ENCODE data around the gene EPRS1.
A peak's percentile ranks its signal among the peaks of the same experiment; 100 is the strongest.
"Not testable (repeated sequence)": the region's sequence is repeated elsewhere in the genome, so short reads cannot be mapped to it uniquely, and the experiment has no call there.

EPRS1 gene

DNA sequence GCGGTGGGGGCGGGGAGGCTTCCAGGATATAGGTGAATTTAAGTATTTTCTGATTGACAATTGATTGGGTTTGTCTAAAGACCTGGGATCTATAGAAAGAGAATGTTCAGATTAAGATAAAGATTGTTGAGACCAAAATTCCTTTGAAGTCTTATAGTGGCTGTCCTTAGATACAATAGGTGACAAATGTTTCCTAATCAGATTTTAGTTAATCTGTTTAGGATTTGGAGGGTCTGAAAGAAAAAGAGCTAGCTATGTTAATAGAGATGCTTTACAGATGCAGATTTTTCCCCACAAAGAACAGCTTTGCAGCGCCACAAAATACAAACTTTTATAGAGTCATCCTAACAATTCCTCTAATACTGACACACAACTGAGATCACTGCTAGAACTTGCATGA lies 14.6 kb upstream of the EPRS1 start:
- no peaks in the 10 kb centered on the region for H3K27me3 Mint-ChIP-seq (ENCODE audit: low read depth)
- peaks cover 26% of the 10 kb centered on the region for H3K36me3 Mint-ChIP-seq (ENCODE audit: low read depth)
- no peak for DNase-seq (ENCODE audit: low spot score)
- H3K9me3 Mint-ChIP-seq = no peaks in the 10 kb centered on the region
- peaks cover 3% of the 10 kb centered on the region for H3K4me1 Mint-ChIP-seq (ENCODE audit: low read depth)
- H3K27ac Mint-ChIP-seq = no peak overlapping the region
- no peak overlapping the region for H3K4me3 Mint-ChIP-seq

DNA sequence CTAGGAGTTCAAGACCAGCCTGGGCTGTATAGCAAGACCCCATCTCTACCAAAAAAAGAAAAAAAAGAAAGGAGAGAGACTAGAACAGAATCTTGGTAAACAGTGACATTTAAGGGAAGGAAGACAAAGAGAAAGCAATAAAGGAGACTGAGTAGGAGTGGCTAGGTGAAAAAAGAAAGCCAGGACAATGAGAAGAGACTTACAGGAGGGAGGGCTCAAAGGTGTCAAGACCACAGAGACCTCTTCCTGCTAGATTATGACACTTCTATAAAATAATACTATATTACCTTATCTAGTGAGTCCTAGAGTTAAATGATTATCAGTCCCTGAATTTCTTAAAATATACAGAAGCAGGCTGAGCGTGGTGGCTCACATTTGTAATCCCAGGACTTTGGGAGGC lies 10.1 kb upstream of the EPRS1 start:
- H3K27me3 Mint-ChIP-seq (ENCODE audit: low read depth) = no peaks in the 10 kb centered on the region
- H3K4me3 Mint-ChIP-seq = no peak overlapping the region
- no peaks in the 10 kb centered on the region for H3K9me3 Mint-ChIP-seq

DNA sequence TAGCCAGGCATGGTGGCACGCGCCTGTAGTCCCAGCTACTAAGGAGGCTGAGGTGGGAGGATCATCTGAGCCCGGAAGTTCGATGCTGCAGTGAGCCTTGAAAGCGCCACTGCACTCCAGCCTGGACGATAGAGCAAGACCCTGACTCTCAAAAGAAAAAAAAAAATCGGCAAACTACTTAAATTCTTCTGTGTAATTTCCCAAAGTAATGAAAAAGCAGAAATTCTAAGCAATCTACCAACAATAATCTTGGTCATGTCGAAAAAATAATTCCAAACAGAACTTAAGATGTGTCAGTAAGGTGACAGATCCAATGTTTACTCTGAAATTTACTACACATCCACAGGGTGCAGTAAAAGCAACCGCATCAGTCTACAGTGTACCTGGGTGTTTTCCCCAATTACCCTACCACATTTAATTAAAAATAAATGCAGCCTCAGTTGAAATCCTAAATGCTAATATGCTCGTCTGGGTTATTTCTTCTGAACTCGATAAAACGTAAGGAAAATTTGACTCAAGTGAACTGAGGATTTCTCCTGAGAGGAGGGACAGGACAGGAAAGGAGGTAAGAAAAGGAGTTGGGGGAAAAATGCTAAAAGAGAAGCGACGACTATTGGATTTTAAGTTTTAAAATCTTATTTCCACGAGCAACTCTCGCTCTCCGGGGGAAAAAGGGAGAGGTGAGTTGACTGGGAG lies 801 bp downstream of the EPRS1 start:
- H3K4me3 Mint-ChIP-seq = peak overlapping the region; percentile 100
- H3K27ac Mint-ChIP-seq = peak overlapping the region; percentile 98
- H3K36me3 Mint-ChIP-seq (ENCODE audit: low read depth) = peaks cover 10% of the 10 kb centered on the region
- no peaks in the 10 kb centered on the region for H3K9me3 Mint-ChIP-seq
- no peak for DNase-seq (ENCODE audit: low spot score)
- H3K27me3 Mint-ChIP-seq (ENCODE audit: low read depth) = no peaks in the 10 kb centered on the region
- H3K4me1 Mint-ChIP-seq (ENCODE audit: low read depth) = peaks cover 27% of the 10 kb centered on the region

More for the DNA sequence above, 10.1 kb upstream of the EPRS1 start:
- Mint-ChIP-seq H3K27ac (no peak overlapping the region), H3K36me3 (ENCODE audit: low read depth) (peaks cover 11% of the 10 kb centered on the region), H3K4me1 (ENCODE audit: low read depth) (peaks cover 3% of the 10 kb centered on the region)
- no peak for DNase-seq (ENCODE audit: low spot score)

DNA sequence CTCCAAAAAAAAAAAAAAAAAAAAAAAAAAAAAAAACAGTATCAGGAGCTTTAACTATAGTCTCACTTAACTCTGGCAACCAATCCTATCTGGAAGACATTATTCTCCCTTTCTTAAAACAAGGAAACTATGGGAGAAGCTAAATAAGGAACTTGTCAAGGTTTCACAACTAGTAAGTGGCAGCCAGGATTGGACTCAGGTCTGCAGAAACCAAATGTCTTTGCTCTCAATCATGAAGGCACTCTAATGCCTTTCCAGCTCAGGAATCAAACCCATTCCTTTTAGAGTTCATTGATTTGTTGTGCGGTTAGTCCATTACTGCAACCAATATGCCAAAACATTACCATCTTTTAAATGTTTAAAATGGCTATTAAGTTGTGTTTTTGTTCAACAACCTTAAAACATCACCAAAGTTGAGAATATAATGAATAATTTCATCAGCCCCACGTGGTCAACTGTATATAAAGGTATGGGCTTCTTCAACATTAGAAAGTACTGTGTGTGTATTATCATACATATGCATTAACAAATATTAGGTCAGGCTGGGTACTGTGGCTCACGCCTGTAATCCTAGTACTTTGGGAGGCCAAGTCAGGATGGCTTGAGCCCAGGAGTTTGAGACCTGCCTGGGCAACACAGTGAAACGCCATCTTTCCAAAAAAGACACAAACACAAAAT lies 1.5 kb downstream of the EPRS1 start:
- no peaks in the 10 kb centered on the region for H3K27me3 Mint-ChIP-seq (ENCODE audit: low read depth)
- peak overlapping the region; percentile 100 for H3K4me3 Mint-ChIP-seq
- H3K9me3 Mint-ChIP-seq = no peaks in the 10 kb centered on the region
- peaks cover 27% of the 10 kb centered on the region for H3K4me1 Mint-ChIP-seq (ENCODE audit: low read depth)
- H3K36me3 Mint-ChIP-seq (ENCODE audit: low read depth) = peaks cover 10% of the 10 kb centered on the region
- DNase-seq (ENCODE audit: low spot score) = no peak
- peak overlapping the region; percentile 98 for H3K27ac Mint-ChIP-seq

DNA sequence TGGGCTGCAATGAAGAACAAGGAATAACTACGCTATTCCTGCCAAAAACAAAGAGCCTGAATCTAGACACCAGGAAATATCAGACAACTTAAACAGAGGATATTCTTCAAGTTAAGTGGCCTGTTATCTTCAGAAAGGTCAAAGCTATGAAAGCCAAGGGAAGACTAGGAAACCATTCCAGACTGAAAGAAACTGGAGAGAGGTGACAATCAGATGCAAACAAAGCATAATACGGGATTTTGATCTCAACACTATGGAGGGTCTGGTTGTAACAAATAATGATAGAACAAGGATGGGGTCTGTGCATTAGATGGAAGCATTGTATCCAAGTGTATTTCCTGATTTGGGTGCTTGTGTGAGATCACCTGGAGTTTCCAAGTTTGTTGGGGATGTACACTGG lies 2.7 kb downstream of the EPRS1 start:
- DNase-seq (ENCODE audit: low spot score) = no peak
- H3K36me3 Mint-ChIP-seq (ENCODE audit: low read depth) = peaks cover 15% of the 10 kb centered on the region
- H3K4me1 Mint-ChIP-seq (ENCODE audit: low read depth) = peaks cover 32% of the 10 kb centered on the region
- no peaks in the 10 kb centered on the region for H3K9me3 Mint-ChIP-seq
- H3K4me3 Mint-ChIP-seq = peak overlapping the region; percentile 37
- H3K27me3 Mint-ChIP-seq (ENCODE audit: low read depth) = no peaks in the 10 kb centered on the region
- peak overlapping the region; percentile 70 for H3K27ac Mint-ChIP-seq

DNA sequence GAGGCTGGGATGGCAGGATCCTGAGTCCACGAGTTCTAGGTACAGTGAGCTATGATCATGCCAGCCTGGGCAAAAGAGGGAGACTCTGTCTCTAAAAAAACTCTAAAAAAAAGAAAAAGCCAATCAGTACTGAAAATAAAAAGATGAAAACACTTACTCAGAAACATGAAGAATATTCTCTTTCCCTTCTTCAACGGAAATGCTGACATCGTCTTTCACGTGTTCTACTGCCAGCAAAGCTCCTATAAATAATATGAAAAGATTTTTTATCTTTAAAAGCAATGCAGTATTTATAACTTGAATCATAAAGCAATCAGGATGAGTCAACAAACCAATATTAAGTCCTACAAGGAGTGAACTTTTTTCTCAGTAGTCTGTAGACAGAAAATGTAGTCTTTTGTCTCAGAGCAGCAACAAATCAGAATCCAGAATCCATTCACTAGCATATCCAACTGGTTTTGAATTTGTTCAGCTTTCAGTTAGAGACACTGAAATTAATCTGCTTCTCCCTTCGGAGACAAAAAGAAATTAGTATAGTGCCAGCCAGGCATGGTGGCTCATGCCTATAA lies 6.2 kb downstream of the EPRS1 start:
- Mint-ChIP-seq H3K9me3 (no peaks in the 10 kb centered on the region), H3K4me1 (ENCODE audit: low read depth) (peaks cover 32% of the 10 kb centered on the region), H3K27ac (no peak overlapping the region), H3K4me3 (no peak overlapping the region), H3K27me3 (ENCODE audit: low read depth) (no peaks in the 10 kb centered on the region), H3K36me3 (ENCODE audit: low read depth) (peaks cover 32% of the 10 kb centered on the region)
- DNase-seq (ENCODE audit: low spot score) = no peak

DNA sequence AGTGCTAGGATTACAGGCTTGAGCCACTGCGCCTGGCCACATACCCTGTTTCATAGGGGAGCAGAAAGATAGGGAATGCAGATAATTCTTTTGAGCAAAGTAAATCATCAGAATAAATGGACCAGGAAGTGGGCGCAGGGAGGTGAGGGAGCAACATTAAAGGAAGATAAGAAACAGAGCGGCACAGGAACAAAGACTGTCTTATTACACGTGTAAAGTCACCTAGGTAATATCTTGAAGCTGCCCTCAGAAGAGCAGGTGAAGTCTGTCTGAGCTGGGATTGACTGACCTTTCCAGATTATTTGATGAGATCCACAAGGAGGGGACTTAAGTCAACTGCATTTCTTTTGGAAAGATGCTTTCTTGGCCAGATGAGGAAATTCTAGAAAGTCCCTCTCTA lies 7.7 kb downstream of the EPRS1 start:
- Mint-ChIP-seq H3K27me3 (ENCODE audit: low read depth) (no peaks in the 10 kb centered on the region), H3K4me1 (ENCODE audit: low read depth) (peaks cover 24% of the 10 kb centered on the region), H3K36me3 (ENCODE audit: low read depth) (peaks cover 36% of the 10 kb centered on the region), H3K4me3 (no peak overlapping the region), H3K9me3 (no peaks in the 10 kb centered on the region), H3K27ac (peak overlapping the region; percentile 43)
- DNase-seq (ENCODE audit: low spot score) = no peak

DNA sequence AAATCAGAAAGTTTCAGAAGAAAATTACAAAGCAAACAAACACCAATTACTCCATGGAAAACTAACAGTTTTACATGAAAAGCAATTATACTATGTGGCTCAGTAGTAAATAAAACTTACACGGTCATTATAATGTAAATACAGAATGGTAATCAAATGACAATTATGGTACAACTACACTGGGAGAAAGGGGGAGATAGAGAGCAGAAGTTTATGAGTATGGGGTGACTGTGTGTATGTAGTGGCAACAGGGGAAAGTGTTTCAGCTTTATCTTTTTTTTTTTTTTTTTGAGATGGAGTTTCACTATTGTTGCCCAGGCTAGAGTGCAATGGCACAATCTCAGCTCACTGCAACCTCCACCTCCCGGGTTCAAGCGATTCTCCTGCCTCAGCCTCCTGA lies 8.5 kb downstream of the EPRS1 start:
- H3K4me3 Mint-ChIP-seq; DNase-seq (ENCODE audit: low spot score); H3K27me3 Mint-ChIP-seq (ENCODE audit: low read depth); H3K9me3 Mint-ChIP-seq: not testable (repeated sequence)
- Mint-ChIP-seq H3K27ac (peak overlapping the region; percentile 1), H3K4me1 (ENCODE audit: low read depth) (peaks cover 22% of the 10 kb centered on the region), H3K36me3 (ENCODE audit: low read depth) (peaks cover 37% of the 10 kb centered on the region)

DNA sequence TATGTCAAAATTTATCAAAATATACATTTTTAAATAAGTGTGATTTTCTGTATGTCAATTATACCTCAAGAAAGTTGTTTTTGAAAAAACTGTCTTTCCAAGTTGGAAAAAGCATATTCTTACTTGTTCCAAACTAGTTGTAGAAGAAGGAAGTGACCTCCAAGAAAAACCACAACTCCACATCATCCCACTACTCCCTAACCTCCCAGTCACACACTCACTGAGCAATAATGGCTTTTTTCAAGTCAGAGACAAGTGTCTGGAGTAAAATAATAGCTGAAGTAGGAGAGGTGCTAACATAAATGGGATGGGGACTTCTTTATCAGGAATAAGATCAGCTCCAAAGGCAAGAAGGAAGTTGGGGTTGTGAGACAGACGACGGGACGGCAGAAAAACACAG lies 13.4 kb downstream of the EPRS1 start:
- no peak for DNase-seq (ENCODE audit: low spot score)
- H3K4me1 Mint-ChIP-seq (ENCODE audit: low read depth) = peaks cover 18% of the 10 kb centered on the region
- H3K36me3 Mint-ChIP-seq (ENCODE audit: low read depth) = peaks cover 50% of the 10 kb centered on the region
- no peaks in the 10 kb centered on the region for H3K9me3 Mint-ChIP-seq
- no peak overlapping the region for H3K27ac Mint-ChIP-seq
- no peaks in the 10 kb centered on the region for H3K27me3 Mint-ChIP-seq (ENCODE audit: low read depth)
- H3K4me3 Mint-ChIP-seq = no peak overlapping the region

DNA sequence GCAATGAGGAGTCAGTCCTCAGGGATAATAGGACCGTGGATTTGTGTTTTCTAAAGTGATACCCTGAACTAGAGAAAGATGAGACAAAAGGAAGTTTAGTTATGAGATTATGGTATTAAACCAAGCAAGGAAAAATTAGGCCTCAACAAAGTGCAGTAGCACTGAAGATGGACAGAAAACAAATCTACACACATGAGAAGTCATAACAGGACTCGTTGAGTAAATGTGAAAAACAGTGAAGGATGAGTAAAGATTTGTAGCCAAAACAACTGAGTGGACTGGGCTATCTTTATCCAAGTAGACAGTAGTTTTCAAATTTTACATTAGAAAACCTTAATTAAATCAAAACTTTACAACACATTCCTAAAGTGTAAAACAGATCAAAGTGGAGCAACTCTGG lies 15.0 kb downstream of the EPRS1 start:
- Mint-ChIP-seq H3K4me1 (ENCODE audit: low read depth) (peaks cover 8% of the 10 kb centered on the region), H3K27ac (no peak overlapping the region), H3K27me3 (ENCODE audit: low read depth) (no peaks in the 10 kb centered on the region), H3K4me3 (no peak overlapping the region), H3K36me3 (ENCODE audit: low read depth) (peaks cover 39% of the 10 kb centered on the region), H3K9me3 (no peaks in the 10 kb centered on the region)
- DNase-seq (ENCODE audit: low spot score) = no peak

DNA sequence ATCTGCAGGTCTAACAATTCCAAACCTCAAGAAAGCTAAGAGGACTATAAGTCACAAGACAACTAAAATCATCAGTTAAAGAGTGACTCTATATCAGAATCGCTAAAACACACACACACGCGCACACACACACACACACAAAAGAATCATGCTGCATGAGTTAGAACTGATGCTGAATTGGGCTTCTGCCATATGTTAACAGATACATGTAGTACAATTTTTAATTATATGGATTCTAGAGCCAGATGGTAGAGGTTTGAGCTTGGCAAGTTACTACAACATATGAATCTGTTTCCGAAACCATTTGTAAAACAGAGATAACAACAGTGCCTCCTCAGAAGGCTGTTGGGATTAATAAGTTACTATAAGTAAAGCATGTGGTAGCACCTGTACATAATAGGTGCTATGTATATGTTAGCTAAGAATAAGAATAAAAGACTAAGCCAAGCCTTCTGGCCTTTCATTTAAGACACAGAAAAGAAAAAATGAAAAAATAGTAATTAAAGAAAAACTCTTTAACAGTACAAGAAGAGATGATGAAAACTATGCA lies 17.9 kb downstream of the EPRS1 start:
- Mint-ChIP-seq H3K36me3 (ENCODE audit: low read depth) (peaks cover 50% of the 10 kb centered on the region), H3K4me1 (ENCODE audit: low read depth) (peaks cover 6% of the 10 kb centered on the region), H3K27me3 (ENCODE audit: low read depth) (no peaks in the 10 kb centered on the region), H3K4me3 (no peak overlapping the region), H3K27ac (no peak overlapping the region), H3K9me3 (no peaks in the 10 kb centered on the region)
- DNase-seq (ENCODE audit: low spot score) = no peak

DNA sequence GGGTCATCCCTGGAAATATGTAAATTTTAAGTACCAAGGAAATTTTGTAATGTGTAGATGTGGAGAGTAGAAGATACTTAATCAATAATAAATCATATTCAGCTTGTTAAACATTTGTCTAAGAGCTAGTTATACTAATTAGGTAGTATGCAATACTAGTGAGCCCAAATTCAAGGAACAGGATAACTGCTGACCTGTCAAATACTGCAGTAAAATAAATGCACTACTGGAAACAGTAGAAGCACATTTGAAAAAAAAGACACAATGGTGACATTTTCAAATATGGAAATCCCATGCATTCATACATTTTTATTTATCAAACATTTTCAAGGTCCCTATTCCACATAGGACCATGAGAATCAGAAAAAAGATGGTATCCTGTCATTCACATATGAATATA lies 27.2 kb downstream of the EPRS1 start:
- H3K36me3 Mint-ChIP-seq (ENCODE audit: low read depth) = peaks cover 64% of the 10 kb centered on the region
- H3K27ac Mint-ChIP-seq = no peak overlapping the region
- H3K9me3 Mint-ChIP-seq = no peaks in the 10 kb centered on the region
- no peaks in the 10 kb centered on the region for H3K27me3 Mint-ChIP-seq (ENCODE audit: low read depth)
- peaks cover 14% of the 10 kb centered on the region for H3K4me1 Mint-ChIP-seq (ENCODE audit: low read depth)
- H3K4me3 Mint-ChIP-seq = no peak overlapping the region
- no peak for DNase-seq (ENCODE audit: low spot score)

DNA sequence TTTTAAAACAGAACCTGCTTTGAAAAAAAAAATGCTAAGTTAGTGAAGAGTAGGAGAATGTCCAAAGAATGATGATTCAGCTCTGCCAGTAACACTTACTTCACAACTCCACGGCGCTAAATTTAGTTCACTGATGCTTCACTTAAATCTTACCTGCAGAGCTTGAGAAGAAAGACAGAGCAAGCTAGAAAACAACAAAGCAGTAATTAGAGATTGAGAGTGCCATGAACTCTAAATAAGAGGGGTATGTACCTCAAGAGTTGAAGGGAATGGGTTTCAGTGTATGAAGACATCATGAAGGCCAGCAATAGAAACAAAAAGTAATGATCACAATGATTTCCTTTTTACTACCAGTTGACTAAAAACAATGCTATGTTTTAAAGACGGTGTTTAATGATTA lies 32.8 kb downstream of the EPRS1 start:
- peaks cover 18% of the 10 kb centered on the region for H3K4me1 Mint-ChIP-seq (ENCODE audit: low read depth)
- H3K27ac Mint-ChIP-seq = peak overlapping the region; percentile 32
- H3K4me3 Mint-ChIP-seq = no peak overlapping the region
- H3K27me3 Mint-ChIP-seq (ENCODE audit: low read depth) = no peaks in the 10 kb centered on the region
- no peak for DNase-seq (ENCODE audit: low spot score)
- peaks cover 57% of the 10 kb centered on the region for H3K36me3 Mint-ChIP-seq (ENCODE audit: low read depth)
- H3K9me3 Mint-ChIP-seq = no peaks in the 10 kb centered on the region

DNA sequence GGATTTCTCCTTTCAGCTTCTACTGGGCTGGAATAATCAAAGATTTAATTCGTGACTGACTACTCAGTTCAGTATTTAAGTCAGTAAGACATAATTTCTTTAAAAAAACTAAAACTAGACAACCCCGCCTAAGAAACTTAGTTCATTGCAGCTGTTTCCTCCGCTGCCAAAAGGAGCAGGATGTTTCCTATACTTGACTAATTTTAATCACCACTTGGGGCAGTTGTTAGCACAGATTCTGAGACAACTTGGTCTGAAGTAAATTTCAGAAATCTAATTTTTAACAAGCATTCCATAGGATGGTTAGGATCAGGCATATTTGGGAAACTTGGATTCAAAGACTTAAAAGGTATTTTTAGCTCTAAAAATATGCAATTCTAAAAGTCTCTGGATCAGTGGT lies 34.0 kb downstream of the EPRS1 start:
- Mint-ChIP-seq H3K36me3 (ENCODE audit: low read depth) (peaks cover 52% of the 10 kb centered on the region), H3K4me3 (no peak overlapping the region)

More for the DNA sequence above, 34.0 kb downstream of the EPRS1 start:
- Mint-ChIP-seq H3K27me3 (ENCODE audit: low read depth) (no peaks in the 10 kb centered on the region), H3K27ac (no peak overlapping the region), H3K4me1 (ENCODE audit: low read depth) (peaks cover 20% of the 10 kb centered on the region), H3K9me3 (no peaks in the 10 kb centered on the region)
- no peak for DNase-seq (ENCODE audit: low spot score)
